Measurements from ENCODE around the gene HNMT. TPM values are rescaled to one million over a fixed set of nuclear protein-coding genes. Genes with fewer than 3 reads are reported as not detected.
A peak's percentile ranks its signal among the peaks of the same experiment; 100 is the strongest.
"Not testable (repeated sequence)": the region's sequence is repeated elsewhere in the genome, so short reads cannot be mapped to it uniquely, and the experiment has no call there.

HNMT gene
- total RNA-seq = 37.8 TPM

- intact Hi-C loops (cut with DNase I) = no loop called here
- no peak for DNase-seq (ENCODE audit: low spot score)
- peak; percentile 79 for ATAC-seq
Observed at GRCh38 chr2:137964066-137964858, at the start of gene HNMT. HNMT (plus strand) TSS chr2:137964473; CDS start chr2:137964492, 19 bp downstream.

- no peak for DNase-seq (ENCODE audit: low spot score)
- no peak for ATAC-seq
- intact Hi-C loops (cut with DNase I) = no loop called here
Observed at GRCh38 chr2:137921105-137921880, 43.0 kb upstream of the HNMT start.

- ATAC-seq; DNase-seq (ENCODE audit: low spot score); intact Hi-C loops (cut with DNase I): not testable (repeated sequence)
Observed at GRCh38 chr2:137922171-137922570, 42.1 kb upstream of the HNMT start.

- intact Hi-C loops (cut with DNase I) = no loop called here
- no peak for DNase-seq (ENCODE audit: low spot score)
- ATAC-seq = no peak
Observed at GRCh38 chr2:137924019-137924418, 40.3 kb upstream of the HNMT start.

- ATAC-seq (no peak), DNase-seq (ENCODE audit: low spot score) (no peak)
- intact Hi-C loops (cut with DNase I) = no loop called here
Observed at GRCh38 chr2:137925599-137925998, 38.7 kb upstream of the HNMT start.

GRCh38 chr2:137927846-137928245 is 36.4 kb upstream of the HNMT start:
- ATAC-seq (no peak), DNase-seq (ENCODE audit: low spot score) (no peak)
- intact Hi-C loops (cut with DNase I) = no loop called here

GRCh38 chr2:137928547-137929518 is 35.4 kb upstream of the HNMT start:
- DNase-seq (ENCODE audit: low spot score) (no peak), ATAC-seq (no peak)
- intact Hi-C loops (cut with DNase I) = no loop called here

- DNase-seq (ENCODE audit: low spot score) (no peak), ATAC-seq (no peak)
- intact Hi-C loops (cut with DNase I) = no loop called here
Observed at GRCh38 chr2:137929519-137929916, 34.8 kb upstream of the HNMT start.

- ATAC-seq (no peak), DNase-seq (ENCODE audit: low spot score) (no peak)
- intact Hi-C loops (cut with DNase I) = no loop called here
Observed at GRCh38 chr2:137930146-137930545, 34.1 kb upstream of the HNMT start.

GRCh38 chr2:137935591-137935990 is 28.7 kb upstream of the HNMT start:
- DNase-seq (ENCODE audit: low spot score) (no peak), ATAC-seq (no peak)
- intact Hi-C loops (cut with DNase I) = no loop called here

- DNase-seq (ENCODE audit: low spot score) = no peak
- intact Hi-C loops (cut with DNase I) = no loop called here
- no peak for ATAC-seq
Observed at GRCh38 chr2:137937246-137937645, 27.0 kb upstream of the HNMT start.

GRCh38 chr2:137937778-137938177 is 26.5 kb upstream of the HNMT start:
- ATAC-seq = peak; percentile 44
- intact Hi-C loops (cut with DNase I) = loop anchor here (1.0 kb wide), 1 partner anchor 10 kb away; no protein-coding TSS in a partner anchor
- DNase-seq (ENCODE audit: low spot score) = peak; percentile 60

GRCh38 chr2:137938204-137938603 is 26.1 kb upstream of the HNMT start:
- DNase-seq (ENCODE audit: low spot score) (no peak), ATAC-seq (peak; percentile 94)
- intact Hi-C loops (cut with DNase I) = loop anchor here (1.0 kb wide), 1 partner anchor 9 kb away; no protein-coding TSS in a partner anchor

- intact Hi-C loops (cut with DNase I) = no loop called here
- no peak for DNase-seq (ENCODE audit: low spot score)
- no peak for ATAC-seq
Observed at GRCh38 chr2:137939026-137939425, 25.2 kb upstream of the HNMT start.

GRCh38 chr2:137940154-137940553 is 24.1 kb upstream of the HNMT start:
- intact Hi-C loops (cut with DNase I) = no loop called here
- ATAC-seq (no peak), DNase-seq (ENCODE audit: low spot score) (no peak)

- DNase-seq (ENCODE audit: low spot score) = no peak
- ATAC-seq = no peak
- intact Hi-C loops (cut with DNase I) = no loop called here
Observed at GRCh38 chr2:137942037-137942832, 22.0 kb upstream of the HNMT start.

GRCh38 chr2:137942833-137943677 is 21.2 kb upstream of the HNMT start:
- intact Hi-C loops (cut with DNase I) = no loop called here
- DNase-seq (ENCODE audit: low spot score) = no peak
- no peak for ATAC-seq

Data from sciatic nerve (tissue), 2 donors.